ENCODE measurements around the gene ENDOG.

- TF ChIP-seq CTCF (IDR thresholded peaks at IDR 0.05) = no peak
- TF ChIP-seq POLR2A (IDR thresholded peaks at IDR 0.05) = no peak
Observed at GRCh38 chr9:128845186-128845931, 27.1 kb downstream of the ENDOG start.
